HG03045 (cell line): Measurements from ENCODE around the gene COX4I2.

Source experiments
- ATAC-seq: cut with Tn5 transposase; IDR thresholded peaks from one replicate; pipeline ENCODE4 v1.9.1; 2021; ENCODE audit warnings: mild to moderate bottlenecking, moderate library complexity; ENCODE audit not compliant: unreplicated experiment

The COX4I2 gene

DNA sequence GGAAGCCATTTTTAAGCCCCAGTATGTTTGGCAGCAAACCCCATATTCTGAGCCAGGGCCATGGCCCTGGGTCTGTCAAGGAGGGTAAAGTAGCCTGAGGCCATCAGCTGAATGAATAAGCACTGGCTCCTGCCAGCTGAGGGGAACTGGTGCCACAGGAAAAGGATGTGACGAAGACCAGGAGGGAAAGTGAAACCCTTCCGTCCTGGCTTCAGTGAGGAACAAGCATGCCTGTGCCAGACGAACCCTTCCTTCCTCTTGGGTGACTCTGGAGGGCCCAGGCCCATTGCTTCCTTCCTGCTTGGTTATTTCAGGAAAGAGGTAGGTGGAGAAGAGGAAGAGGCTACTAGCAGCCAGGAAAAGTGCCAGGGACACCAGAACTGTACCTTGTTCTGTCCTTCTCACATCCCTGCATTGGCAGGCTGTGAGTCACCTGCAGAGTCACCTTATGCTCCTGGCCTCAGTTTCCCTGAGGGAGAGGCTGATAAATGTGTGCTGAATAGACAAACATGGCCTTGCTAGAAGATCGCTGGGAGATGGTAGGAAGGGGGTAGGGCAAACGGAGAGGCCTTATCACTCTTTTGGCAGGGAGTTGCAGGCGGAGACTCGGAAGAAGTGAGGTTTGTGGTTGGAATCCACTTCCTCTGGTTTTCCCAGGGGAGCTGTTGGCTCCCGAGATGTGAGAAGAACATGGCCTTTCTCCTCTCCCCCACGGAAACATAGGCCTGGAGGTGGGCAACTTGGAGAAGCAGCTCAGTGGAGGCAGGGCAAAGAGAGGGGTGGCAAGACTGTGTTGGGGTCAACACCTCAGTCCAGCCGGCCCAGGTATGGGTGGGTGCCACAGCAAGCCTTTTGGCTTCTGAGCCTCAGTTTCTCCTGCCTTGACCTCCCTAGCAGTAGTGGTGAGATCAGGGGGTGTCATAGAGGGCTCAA lies 37.4 kb downstream of the COX4I2 start:
- no peak for ATAC-seq

DNA sequence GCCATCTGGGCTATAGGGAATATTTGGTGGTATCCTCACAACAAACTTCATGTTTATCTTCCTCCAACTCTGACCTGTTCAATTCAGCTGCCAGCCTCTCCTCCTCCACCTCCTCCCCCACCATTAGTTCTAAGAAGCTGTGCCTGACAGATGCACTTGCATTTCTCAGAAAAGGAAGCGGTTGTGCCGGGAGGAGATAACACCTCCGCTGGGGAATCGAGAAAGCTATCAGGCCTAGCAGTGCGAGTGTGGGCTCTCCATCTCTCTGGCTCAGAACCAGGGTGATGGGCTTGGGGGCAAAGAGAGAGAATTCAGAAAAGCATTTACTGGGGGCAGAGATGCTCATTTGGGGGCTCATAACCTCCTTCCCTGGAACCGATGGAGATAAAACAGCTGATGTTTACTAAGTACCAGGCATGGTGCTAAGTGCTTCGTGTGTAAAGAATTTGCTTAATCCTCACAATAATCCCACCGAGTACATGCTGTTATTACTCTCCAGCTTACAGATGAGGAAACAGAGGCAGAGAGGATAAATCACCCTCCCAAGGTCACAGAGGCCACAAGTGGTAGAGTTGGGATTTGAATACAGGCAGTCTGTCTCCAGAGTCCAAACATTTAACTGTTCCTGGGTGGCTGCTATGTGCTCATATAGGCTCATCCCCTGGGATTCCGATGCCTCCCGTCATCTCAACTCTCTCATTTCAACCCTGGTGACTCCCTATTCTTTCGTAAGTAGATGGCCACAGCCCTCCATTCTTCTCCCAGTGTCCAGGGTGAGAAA lies 38.3 kb downstream of the COX4I2 start:
- ATAC-seq = no peak

DNA sequence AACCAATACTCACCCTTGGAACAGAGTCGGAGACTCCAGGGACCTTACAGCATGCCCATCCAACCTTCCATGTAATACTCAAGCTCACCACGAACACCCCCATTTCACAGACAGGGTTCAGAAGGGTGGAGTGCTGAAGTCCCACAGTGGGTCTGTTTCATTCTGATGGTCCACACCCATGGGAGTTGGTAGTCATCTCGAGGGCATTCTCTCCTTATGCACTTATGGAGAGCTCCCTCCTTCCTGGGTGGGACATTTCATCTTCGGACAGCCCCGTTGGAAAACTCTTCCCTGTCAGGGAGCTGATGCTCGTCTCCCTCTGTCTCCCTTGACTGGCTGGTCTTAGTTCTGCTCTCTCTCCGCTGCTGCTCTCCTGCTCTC lies 38.9 kb downstream of the COX4I2 start:
- ATAC-seq = no peak

DNA sequence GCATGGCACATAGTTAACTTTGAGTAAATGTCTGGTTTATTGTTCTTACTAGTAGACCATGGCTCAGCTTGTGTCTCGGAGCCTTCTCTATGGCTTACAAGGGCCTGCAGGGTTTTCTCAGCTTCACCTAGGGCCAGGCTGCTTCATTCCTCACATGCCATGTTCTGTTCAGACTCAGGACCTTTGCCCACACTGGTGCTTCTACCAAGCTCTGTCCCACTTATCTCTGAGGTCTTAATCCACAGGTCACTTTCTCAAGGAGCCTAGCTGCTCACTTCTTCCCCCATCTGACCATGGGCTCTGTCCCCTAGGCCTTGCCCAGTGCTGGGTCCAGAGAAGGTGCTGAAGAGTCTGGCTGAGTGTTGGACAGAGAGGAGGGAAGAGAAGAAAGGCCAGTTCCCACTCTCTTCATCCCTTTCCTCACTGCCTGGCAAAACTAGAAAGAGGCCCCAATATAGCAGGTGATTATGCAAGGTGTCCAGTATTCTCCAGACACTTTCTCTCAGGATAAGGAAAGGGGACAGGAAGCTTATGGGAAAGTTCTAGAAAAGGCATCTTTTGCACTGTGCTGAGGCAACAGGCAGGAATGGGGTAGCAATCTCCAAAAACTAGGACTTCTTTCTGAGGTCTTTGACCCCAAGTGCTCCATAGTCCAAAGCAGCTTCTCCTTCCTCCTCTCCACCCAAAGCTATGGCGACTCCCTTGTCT lies 40.0 kb downstream of the COX4I2 start:
- no peak for ATAC-seq

DNA sequence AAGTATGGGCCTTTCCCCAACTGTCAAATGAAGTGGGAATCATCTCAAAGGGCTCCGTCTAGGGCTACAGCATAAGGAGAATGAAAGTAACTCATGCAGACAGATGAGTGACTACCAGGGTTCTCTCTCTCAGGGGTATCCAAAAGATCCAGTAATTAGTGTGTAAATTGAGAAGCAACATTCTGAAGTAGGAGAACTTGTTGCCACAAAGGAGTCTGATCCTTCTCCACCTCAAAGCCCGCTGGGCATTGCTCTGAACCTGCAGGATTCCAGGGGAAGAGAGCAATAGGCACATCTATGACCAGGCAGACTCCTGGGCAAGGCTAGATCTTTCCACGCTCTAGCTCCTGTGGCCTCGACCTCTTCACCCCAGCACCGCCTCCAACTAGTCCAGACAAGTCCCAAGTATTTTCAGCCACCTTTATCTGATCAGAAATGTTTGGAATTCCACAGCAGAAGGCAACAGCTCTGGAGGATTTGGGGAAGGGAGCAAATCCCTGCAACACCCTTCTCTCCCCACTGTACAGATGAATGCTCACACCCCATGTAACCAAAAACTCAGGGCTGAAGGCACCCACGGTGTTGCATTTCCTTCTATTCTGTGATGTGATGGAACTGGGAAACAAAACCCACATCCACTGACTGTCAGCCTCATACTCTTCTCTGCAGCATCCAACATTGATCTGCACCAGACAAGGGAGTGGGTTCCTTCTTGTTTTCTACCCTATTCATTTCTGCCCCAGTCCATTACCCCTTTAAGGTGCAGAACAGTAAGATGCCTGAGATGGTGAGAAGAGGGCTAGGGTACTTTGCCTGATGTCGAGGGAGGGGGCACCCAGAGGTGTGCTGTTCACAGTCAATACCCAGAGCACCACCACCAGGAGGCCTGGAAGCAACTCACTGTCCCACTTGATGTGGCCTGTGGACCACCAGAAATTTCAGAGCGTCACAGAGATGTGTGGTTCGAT lies 41.0 kb downstream of the COX4I2 start:
- no peak for ATAC-seq

DNA sequence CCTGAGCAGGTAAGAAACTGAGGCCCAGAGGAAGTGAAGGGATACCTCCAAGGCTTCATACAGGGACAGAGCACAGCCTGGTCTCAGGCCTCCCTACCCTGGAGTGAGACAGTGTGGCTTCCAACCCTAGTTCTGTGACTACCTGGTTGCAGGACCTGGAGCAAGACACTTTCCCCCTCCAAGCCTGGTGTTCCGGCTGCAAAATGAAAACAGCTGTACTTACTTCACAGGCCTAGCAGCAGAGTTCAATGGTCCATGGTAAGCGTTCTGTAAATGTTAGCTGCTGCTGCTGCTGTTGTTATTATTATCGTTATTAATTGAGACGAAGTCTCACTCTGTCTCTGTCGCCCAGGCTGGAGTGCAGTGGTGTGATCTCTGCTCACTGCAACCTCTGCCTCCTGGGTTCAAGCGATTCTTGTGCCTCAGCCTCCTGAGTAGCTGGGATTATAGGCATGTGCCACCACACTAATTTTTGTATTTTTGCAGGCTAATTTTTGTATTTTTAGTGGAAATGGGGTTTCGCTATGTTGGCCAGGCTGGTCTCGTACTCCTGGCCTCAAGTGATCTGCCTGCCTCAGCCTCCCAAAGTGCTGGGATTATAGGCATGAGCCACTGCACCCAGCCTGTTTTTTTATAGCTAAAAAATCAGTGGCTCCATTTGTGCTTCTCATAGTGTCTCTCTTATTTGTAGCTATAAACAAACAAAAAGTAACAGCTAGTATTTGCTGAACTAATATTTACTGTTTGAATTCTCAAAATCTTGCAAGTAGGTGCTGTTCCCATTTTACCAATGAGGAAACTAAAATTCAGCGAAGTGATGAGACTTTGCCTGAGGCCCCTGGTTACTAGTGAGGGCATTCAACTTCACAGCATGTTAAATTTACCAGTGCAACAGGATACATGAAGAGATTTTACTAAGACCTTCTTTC lies 41.9 kb downstream of the COX4I2 start:
- ATAC-seq = no peak

DNA sequence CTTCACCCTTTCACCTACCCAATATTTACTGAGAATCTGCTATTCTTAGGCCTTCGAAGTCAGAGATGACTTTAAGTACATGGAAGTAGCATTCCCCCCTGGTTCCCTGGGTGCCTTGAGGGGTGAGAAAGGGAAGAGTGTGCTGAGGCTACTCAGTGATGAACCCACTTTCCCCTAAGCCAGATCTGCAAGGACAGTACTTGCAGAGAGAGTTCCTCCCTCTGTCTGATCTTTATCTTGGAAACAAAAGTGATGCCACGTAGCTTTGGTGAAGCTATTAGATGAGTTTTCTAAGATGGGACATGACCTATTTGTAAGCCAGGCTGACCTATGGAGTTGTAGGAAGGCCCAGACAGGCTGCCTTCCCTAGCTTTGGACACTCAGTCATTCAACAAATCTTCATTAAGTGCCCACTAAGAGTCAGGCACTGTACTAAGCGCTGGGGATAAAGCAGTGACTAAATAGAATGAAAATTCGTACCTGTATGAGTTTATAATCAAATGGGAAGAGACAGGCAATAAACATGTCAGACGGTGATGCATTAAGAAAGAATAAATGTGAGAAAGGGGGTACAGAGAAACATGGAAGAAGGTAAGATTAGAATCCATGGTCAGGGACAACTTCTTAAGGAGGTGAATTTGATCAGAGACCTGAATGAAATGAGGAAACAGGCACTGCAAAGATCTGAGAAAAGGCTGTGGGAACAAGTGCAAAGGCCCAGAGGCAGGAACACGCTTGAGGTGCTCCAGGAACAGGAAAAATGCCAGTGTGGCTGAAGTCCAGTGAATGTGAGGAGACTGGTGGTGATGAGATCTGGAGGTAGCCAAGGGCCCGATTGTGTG lies 42.8 kb downstream of the COX4I2 start:
- ATAC-seq = no peak

DNA sequence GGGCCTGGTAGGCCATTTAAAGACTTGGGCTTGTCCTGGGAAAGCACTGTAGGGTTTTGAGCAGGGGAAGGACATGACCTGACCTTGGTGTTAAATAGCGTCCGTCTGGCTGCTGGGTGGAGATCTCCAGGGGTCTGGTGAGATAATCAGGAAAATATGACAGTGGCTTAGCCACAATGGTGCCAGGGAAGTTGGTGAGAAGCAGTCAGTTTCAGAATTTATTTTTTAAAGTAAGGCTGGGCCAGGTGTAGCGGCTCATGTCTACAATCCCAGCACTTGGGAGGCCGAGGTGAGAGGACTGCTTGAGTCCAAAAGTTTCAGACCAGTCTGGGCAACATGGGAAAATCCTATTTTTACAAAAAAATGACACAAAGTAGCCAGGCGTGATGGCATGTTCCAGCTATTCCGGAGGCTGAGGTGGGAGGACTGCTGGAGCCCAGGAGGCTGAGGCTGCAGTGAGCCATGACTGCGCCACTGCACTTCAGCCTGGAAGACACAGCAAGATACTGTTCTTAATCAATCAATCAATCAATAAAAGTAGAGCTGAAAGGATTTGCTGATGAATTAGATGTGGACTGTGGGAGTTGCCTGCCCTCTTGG lies 43.5 kb downstream of the COX4I2 start:
- no peak for ATAC-seq

DNA sequence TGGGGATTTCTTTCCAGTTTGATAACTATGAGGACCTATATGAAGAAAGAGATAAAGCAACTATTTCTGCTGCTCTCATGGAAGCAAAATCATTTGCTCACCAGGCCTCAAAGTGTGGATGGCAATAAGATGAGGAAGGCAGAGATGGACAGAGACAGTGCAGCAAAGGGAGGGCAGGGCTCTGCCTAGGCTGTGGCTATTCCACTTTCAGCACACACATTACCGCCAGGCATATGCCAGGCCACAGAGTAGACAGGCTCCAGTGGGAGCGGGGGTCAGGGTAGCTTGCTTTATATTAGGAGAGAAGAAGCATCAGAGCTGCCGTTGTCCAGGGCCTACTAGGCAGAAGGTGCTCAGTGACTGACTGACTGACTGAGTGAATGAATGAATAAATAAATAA lies 44.1 kb downstream of the COX4I2 start:
- ATAC-seq = no peak

DNA sequence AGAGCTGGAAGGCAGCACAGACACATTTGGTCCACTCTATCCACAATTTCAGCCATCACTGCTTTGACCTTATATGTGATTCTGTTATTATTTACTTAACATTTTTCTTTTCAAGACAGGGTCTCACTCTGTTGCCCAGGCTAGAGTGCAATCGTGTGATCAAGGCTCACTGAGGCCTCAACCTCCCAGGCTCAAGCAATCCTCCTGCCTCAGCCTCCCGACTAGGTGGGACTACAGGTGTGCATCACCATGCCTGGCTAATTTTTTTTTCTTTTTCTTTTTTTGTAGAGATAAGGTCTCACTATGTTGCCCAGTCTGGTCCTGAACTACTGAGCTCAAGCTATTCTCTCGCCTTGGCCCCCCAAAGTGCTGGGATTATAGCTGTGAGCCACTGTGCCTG lies 44.6 kb downstream of the COX4I2 start:
- no peak for ATAC-seq

DNA sequence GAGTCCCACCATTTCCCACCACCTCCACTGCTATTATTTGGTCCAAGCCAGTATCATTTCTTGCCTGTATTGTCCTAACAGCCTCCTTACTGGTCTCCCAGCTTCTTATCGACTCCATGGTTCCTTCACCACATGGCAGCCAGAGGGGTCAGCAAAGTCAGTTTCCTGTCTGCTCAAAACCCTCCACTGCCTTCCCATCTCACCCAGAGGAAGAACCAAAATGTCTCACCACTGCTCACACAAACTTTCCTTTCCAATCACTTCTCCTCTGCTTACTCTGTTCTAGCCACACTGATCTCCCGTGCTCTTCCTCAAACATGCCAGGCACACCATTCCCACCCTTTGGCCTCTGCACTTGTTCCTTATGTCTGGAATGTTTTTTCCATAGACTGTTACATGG lies 45.2 kb downstream of the COX4I2 start:
- no peak for ATAC-seq

DNA sequence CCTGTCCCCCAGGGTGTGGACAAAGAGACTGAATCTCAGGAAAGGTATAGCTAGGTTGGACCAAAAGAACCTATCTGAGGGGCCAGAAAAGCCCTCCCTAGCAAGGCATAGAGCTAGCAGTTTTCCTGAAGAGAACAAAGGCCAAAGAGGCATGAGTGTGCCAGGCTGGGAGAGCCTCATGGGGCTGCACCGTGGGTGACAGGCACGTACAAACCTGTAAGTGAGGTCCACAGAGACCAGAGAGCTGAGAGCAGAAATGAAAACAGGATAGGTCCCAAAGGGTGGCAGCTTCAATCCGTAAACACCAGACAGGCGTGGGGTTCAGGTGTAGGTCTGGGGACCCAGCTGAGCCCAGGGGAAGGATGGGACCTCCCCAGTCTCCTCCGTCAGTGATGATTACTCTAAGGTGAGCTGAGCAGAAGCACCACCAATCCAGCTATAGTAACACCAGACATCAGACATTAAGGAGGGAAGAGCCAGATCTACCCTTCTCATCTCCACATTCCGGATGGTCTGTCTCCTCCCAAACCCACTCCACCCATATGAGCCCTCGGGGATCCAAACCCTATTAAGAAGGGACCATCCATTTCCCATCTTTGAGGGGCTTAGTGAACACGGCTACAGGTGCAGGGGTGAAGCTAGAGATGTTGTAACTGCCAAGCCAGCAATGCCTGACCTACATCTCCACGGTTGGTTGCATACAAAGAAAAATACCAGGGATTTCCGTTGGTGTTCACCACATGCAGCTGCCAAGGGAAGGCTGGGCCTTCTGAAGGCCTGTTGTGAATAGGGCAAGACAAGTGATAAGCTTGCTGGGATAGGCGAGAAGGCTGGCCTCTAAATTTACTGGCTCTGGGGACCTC lies 46.7 kb downstream of the COX4I2 start:
- ATAC-seq = no peak

DNA sequence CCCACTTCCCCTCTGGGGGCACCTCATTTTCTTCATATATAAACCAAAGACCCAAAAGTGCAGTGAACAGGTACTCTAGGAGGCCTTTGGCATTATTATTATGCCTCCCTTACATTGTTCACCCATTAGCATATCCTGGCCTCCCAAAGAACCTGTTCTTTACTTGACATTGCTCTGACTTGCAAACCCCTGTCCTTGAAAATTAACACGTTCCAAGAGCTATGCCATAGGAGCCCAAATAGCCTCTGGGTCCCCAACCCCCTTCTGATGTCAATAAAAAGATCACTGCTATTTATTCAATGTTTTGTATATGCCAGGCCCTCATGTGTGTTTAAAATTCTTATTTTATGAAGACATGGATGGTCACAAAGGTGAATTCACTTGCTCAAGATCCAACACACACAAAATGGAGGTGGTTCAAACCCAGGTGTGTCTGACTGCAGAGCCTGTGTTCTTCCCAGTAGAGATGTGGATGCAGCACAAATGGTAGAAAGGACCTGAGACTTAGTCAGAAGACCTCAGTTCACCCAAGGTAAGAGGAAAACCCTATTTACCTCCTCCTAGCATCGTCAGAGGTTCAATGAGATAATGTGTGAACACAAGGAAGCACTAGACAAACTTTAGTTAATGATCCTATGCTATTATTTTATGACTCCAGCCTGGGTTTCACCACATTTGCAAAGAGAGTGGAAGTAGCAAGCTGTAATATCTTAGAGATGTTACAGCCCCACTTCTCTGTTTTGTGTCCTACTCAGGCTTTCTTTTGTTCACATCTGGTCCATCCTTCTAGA lies 48.3 kb downstream of the COX4I2 start:
- no peak for ATAC-seq

DNA sequence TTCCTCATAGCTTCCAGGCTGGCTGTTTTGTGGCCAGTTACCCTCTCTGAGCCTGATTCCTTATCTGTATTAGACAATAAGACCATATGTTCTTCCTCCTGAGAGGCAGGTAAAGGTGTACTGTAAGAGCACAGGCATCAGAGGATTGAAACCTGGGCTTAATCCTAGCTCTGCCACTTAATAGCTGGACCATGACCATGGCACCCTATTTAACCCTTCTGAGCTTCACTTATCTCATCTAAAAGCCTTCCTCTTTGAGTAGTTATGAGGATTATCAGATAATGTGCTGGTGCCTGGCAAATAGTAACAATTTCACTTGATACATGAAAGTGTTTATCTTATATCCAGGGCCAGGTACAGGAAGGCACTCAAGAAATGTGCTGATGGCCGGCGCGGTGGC lies 50.1 kb downstream of the COX4I2 start:
- ATAC-seq = no peak

DNA sequence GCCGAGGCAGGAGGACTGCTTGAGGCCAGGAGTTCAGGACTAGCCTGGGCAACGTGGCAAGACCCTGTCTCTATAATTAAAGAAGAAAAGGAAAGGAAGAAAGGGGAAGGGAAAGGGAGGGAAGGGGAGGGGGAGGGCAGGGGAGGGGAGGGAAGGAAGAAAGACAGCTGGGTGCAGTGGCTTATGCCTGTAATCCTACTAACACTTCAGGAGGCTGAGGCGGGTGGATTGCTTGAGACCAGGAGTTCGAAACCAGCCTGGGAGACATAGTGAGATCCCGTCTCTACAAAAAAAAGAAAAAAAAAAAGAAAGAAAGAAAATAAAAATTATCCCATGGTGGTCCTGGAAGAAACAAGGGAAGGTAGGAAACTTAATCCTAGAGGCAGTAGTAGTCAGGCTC lies 51.4 kb downstream of the COX4I2 start:
- ATAC-seq = no peak

DNA sequence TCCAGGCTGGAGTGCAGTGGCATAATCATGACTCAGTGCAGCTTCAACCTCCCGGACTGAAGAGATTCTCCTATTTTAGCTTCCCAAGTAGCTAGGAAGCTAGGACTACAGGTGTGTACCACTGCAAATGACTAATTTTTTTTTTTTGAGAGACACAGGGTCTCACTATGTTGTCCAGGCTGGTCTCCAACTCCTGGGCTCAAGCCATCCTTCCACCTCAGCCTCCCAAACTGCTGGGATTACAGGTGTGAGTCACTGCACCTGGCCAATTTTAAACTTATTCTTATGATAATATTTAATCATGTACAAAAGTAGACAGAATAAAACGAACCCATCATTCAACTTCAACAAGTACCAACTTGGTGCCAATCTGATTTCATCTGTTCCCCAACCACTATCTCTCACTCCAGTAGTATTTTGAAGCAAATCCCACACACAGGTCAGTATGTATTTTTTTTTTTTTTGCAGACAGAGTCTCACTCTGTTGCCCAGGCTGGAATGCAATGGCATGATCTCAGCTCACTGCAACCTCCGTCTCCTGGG lies 52.5 kb downstream of the COX4I2 start:
- no peak for ATAC-seq
